Glutamatergic neuron (in vitro differentiated cells): ENCODE measurements around the gene KAT6B. TPM values are rescaled to one million over a fixed set of nuclear protein-coding genes. Genes with fewer than 3 reads are reported as not detected.
A peak's percentile ranks its signal among the peaks of the same experiment; 100 is the strongest.

Experiments
- DNase-seq: peaks from one replicate; pipeline ENCODE4 v3.0.0; 2022
- H3K27ac Mint-ChIP-seq: one replicate; pipeline ENCODE4 v1.8.0; 2020; ENCODE audit warnings: mild to moderate bottlenecking, mixed read lengths, inconsistent platforms; ENCODE audit not compliant: unreplicated experiment
- H3K27me3 Mint-ChIP-seq: one replicate; pipeline ENCODE4 v1.8.0; 2020; ENCODE audit warnings: mild to moderate bottlenecking, moderate library complexity, mixed read lengths, inconsistent platforms; ENCODE audit not compliant: unreplicated experiment
- H3K36me3 Mint-ChIP-seq: one replicate; pipeline ENCODE4 v1.8.0; 2020; ENCODE audit warnings: mild to moderate bottlenecking, mixed read lengths, inconsistent platforms; ENCODE audit not compliant: unreplicated experiment
- H3K4me1 Mint-ChIP-seq: one replicate; pipeline ENCODE4 v1.8.0; 2020; ENCODE audit warnings: mild to moderate bottlenecking, low read depth, mixed read lengths, inconsistent platforms; ENCODE audit not compliant: unreplicated experiment
- H3K4me3 Mint-ChIP-seq: one replicate; pipeline ENCODE4 v1.8.0; 2020; ENCODE audit warnings: mild to moderate bottlenecking, mixed read lengths, inconsistent platforms; ENCODE audit not compliant: unreplicated experiment
- H3K9me3 Mint-ChIP-seq: one replicate; pipeline ENCODE4 v1.8.0; 2020; ENCODE audit warnings: mild to moderate bottlenecking, moderate library complexity, mixed read lengths, inconsistent platforms; ENCODE audit not compliant: unreplicated experiment
- total RNA-seq: library from RNA; stranded (reverse); fragmentation: NEBNext Ultra II Directional; extraction: Animal tissue kit (Norgen Biotek cat#: 25700); gene quantifications from one replicate; pipeline ENCODE4 v1.2.1, GENCODE V29; 2021; ENCODE audit not compliant: unreplicated experiment
- TF ChIP-seq, protein P1 (sequence below): fragments of 200-600 bp; sonication (generic); IDR thresholded peaks from one replicate; pipeline ENCODE4 v1.5.0; 2021; ENCODE audit not compliant: partially characterized antibody, unreplicated experiment

Gene KAT6B
- total RNA-seq, 1 donor from 2014 or later, result 75.3 TPM

- DNase-seq, result no peak
- Mint-ChIP-seq H3K4me1 (peaks cover 19% of the 10 kb centered on the region), H3K9me3 (peaks cover 5% of the 10 kb centered on the region), H3K27ac (peak overlapping the region; percentile 67), H3K36me3 (no peaks in the 10 kb centered on the region), H3K27me3 (peaks cover 2% of the 10 kb centered on the region), H3K4me3 (peak overlapping the region; percentile 17)
- TF ChIP-seq, protein P1, sequence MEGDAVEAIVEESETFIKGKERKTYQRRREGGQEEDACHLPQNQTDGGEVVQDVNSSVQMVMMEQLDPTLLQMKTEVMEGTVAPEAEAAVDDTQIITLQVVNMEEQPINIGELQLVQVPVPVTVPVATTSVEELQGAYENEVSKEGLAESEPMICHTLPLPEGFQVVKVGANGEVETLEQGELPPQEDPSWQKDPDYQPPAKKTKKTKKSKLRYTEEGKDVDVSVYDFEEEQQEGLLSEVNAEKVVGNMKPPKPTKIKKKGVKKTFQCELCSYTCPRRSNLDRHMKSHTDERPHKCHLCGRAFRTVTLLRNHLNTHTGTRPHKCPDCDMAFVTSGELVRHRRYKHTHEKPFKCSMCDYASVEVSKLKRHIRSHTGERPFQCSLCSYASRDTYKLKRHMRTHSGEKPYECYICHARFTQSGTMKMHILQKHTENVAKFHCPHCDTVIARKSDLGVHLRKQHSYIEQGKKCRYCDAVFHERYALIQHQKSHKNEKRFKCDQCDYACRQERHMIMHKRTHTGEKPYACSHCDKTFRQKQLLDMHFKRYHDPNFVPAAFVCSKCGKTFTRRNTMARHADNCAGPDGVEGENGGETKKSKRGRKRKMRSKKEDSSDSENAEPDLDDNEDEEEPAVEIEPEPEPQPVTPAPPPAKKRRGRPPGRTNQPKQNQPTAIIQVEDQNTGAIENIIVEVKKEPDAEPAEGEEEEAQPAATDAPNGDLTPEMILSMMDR, result no peak
These were observed 41.0 kb downstream of the KAT6B start for GRCh38 chr10:74867351-74867750.

GRCh38 chr10:74868392-74868977 lies 42.1 kb downstream of the KAT6B start:
- TF ChIP-seq, protein P1, result no peak
- Mint-ChIP-seq H3K27ac (peak overlapping the region; percentile 39), H3K36me3 (no peaks in the 10 kb centered on the region), H3K4me1 (peaks cover 17% of the 10 kb centered on the region), H3K27me3 (peaks cover 3% of the 10 kb centered on the region), H3K4me3 (no peak overlapping the region), H3K9me3 (peaks cover 8% of the 10 kb centered on the region)
- no peak for DNase-seq

DNA sequence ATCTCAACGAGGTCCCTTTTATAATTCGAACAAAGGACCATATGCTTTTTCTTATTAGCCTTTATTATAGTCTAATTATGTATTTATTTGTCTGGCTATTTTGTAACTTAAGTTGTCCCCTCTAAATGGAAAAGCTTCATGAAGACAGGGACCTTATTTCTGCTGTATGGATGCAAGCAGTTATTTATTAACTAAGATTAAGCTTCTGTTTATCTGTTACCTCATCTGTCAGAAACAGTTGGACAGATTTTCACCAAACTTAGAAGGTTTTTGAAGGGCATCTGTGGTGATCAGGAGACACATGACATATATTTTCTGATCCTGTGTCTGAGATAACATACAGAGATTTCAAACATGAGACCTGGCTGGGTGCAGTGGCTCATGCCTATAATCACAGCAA lies 43.2 kb downstream of the KAT6B start:
- peaks cover 8% of the 10 kb centered on the region for H3K9me3 Mint-ChIP-seq
- TF ChIP-seq, protein P1, result no peak
- H3K4me3 Mint-ChIP-seq, result no peak overlapping the region
- H3K4me1 Mint-ChIP-seq, result peaks cover 23% of the 10 kb centered on the region
- H3K27me3 Mint-ChIP-seq, result peaks cover 4% of the 10 kb centered on the region
- no peak overlapping the region for H3K27ac Mint-ChIP-seq
- no peak for DNase-seq
- no peaks in the 10 kb centered on the region for H3K36me3 Mint-ChIP-seq

DNA sequence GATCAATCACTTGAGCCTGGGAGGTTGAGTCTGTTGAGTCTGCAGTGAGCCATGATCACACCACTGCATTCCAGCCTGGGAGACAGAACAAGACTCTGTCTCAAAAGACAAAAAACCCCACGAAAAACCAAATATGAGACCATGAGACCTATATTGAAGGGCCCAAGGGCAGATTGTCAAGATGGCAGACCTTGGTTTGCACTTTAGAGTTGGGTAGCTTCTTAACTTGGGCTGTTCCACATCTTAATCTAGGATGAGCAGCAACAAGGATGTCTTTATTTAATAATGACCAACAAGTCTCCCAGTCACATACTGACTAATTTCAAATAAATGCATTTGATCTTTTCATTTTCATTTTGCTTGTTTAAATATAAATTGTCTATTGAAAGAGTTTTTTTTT lies 43.8 kb downstream of the KAT6B start:
- TF ChIP-seq, protein P1, result no peak
- Mint-ChIP-seq H3K4me3 (no peak overlapping the region), H3K36me3 (no peaks in the 10 kb centered on the region), H3K4me1 (peaks cover 27% of the 10 kb centered on the region), H3K27ac (no peak overlapping the region), H3K27me3 (peaks cover 4% of the 10 kb centered on the region), H3K9me3 (peaks cover 8% of the 10 kb centered on the region)
- DNase-seq, result no peak

DNA sequence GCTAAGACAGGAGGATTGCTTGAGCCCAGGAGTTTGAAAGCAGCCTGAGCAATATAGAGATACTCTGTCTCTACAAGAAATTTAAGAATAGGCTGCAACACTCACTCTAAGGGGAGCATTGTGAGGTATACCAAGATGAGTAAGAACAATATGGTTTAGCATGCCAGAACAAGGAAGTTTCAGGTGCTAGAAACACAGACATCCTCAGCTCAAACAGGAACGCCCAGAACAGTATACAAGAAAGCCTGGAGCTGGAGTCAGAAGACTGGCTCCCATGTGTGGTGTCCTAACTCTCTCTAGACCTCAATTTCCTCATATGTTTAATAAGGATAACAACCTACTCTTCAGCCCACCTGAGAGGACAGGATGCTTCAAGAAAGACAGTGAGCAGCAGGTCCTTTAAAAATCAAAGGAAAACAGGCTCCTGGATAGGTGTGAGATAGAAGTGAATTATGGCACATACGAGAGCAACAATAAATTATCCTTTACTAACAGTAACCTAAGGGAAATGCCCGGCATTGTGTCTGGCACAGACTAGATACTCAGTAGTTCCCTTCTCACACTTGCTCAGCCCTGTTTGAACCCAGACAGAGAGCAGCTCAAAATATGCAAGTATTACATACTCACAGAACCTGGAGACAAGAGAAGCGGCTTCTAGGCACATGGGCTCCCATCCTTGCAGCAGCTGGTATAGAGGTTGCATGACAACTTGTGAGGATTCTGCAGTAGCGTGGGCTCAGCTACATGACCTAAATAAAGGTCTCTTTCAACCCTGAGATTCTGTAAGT lies 45.4 kb downstream of the KAT6B start:
- TF ChIP-seq, protein P1, result no peak
- DNase-seq, result no peak
- H3K27me3 Mint-ChIP-seq, result peaks cover 4% of the 10 kb centered on the region
- H3K4me3 Mint-ChIP-seq, result no peak overlapping the region
- H3K9me3 Mint-ChIP-seq, result peaks cover 8% of the 10 kb centered on the region
- H3K27ac Mint-ChIP-seq, result no peak overlapping the region
- H3K4me1 Mint-ChIP-seq, result peaks cover 34% of the 10 kb centered on the region
- no peaks in the 10 kb centered on the region for H3K36me3 Mint-ChIP-seq
